Activated CD4-positive, alpha-beta T cell treated with anti-CD3 and anti-CD28 coated beads, Interleukin-2, amount 10 ng/mL, durations not matched to agents 7 days and 5 days (primary cell): ENCODE data around the gene HSPB1. TPM values are rescaled to one million over a fixed set of nuclear protein-coding genes. Genes with fewer than 3 reads are reported as not detected.
A peak's percentile ranks its signal among the peaks of the same experiment; 100 is the strongest.
"Not testable (repeated sequence)": the region's sequence is repeated elsewhere in the genome, so short reads cannot be mapped to it uniquely, and the experiment has no call there.

Experiments
- CTCF ChIA-PET: fragments of 350-600 bp; sonication (Branson Sonifier 250); formaldehyde crosslinking; loops from one replicate; lab custom pipeline; 2021; ENCODE audit warnings: antibody characterized with exemption; lab: Charles Lee
- POLR2A ChIA-PET: fragments of 350-600 bp; sonication (Branson Sonifier 250); formaldehyde crosslinking; loops from one replicate; lab custom pipeline; 2021; ENCODE audit warnings: antibody characterized with exemption; lab: Charles Lee
- DNase-seq: peaks from one replicate; pipeline ENCODE4 v3.0.0-alpha.2; 2020
- H3K27ac Mint-ChIP-seq: one replicate; pipeline ENCODE4 v1.8.0; 2021; ENCODE audit warnings: mild to moderate bottlenecking, moderate library complexity, mixed read lengths
- H3K27me3 Mint-ChIP-seq: one replicate; pipeline ENCODE4 v1.8.0; 2021; ENCODE audit warnings: mixed read lengths
- H3K36me3 Mint-ChIP-seq: one replicate; pipeline ENCODE4 v1.8.0; 2021; ENCODE audit warnings: low read depth, mixed read lengths
- H3K4me1 Mint-ChIP-seq: one replicate; pipeline ENCODE4 v1.8.0; 2021; ENCODE audit warnings: mixed read lengths
- H3K4me3 Mint-ChIP-seq: one replicate; pipeline ENCODE4 v1.8.0; 2021; ENCODE audit warnings: mild to moderate bottlenecking, moderate library complexity, mixed read lengths
- H3K9me3 Mint-ChIP-seq: one replicate; pipeline ENCODE4 v1.8.0; 2021; ENCODE audit warnings: mixed read lengths
- total RNA-seq, 2 experiments: library from RNA; stranded (reverse); gene quantifications; one replicate each; pipeline ENCODE4 v1.2.3, GENCODE V29; 2021

The HSPB1 gene
- total RNA-seq, 2 experiments from 2014 or later = 27.0 to 28.1 TPM

GRCh38 chr7:76300166-76300731 is 2.2 kb upstream of the HSPB1 start:
- no peak for DNase-seq
- Mint-ChIP-seq H3K27me3 (peaks cover 17% of the 10 kb centered on the region), H3K4me3 (no peak overlapping the region), H3K4me1 (peaks cover 19% of the 10 kb centered on the region), H3K36me3 (peaks cover 2% of the 10 kb centered on the region), H3K9me3 (no peaks in the 10 kb centered on the region), H3K27ac (no peak overlapping the region)
- ChIA-PET CTCF (interaction anchor here (0.6 to 0.8 kb wide), 2 partner anchors 8 to 11 kb away, joined by 3 to 4 read pairs; no protein-coding TSS in a partner anchor), POLR2A (no interaction called here)

GRCh38 chr7:76301000-76301399 is 1.5 kb upstream of the HSPB1 start:
- Mint-ChIP-seq H3K9me3 (no peaks in the 10 kb centered on the region), H3K4me3 (no peak overlapping the region), H3K27me3 (peaks cover 17% of the 10 kb centered on the region), H3K27ac (no peak overlapping the region), H3K36me3 (peaks cover 2% of the 10 kb centered on the region), H3K4me1 (peaks cover 19% of the 10 kb centered on the region)
- no peak for DNase-seq
- POLR2A ChIA-PET = no interaction called here
- CTCF ChIA-PET = interaction anchor here (0.6 kb wide), 1 partner anchor 9 kb away, joined by 3 read pairs; no protein-coding TSS in a partner anchor

GRCh38 chr7:76303202-76304147 is 1.0 kb downstream of the HSPB1 start:
- no peaks in the 10 kb centered on the region for H3K9me3 Mint-ChIP-seq
- peaks cover 2% of the 10 kb centered on the region for H3K36me3 Mint-ChIP-seq
- peak overlapping the region; percentile 84 for H3K4me3 Mint-ChIP-seq
- peak overlapping the region; percentile 85 for H3K27ac Mint-ChIP-seq
- H3K4me1 Mint-ChIP-seq = peaks cover 19% of the 10 kb centered on the region
- H3K27me3 Mint-ChIP-seq = peaks cover 17% of the 10 kb centered on the region
- DNase-seq = peak; percentile 69
- ChIA-PET CTCF (interaction anchor here (1.1 to 6.1 kb wide), 3 partner anchors 10 to 14 kb away, joined by 6 to 53 read pairs (median 17); no protein-coding TSS in a partner anchor), POLR2A (no interaction called here)

GRCh38 chr7:76304888-76305375 is 2.5 kb downstream of the HSPB1 start:
- no peak for DNase-seq
- Mint-ChIP-seq H3K9me3 (no peaks in the 10 kb centered on the region), H3K27me3 (peaks cover 18% of the 10 kb centered on the region), H3K36me3 (peaks cover 2% of the 10 kb centered on the region), H3K4me1 (peaks cover 19% of the 10 kb centered on the region), H3K27ac (no peak overlapping the region), H3K4me3 (peak overlapping the region; percentile 84)
- ChIA-PET CTCF (interaction anchor here (0.5 to 6.1 kb wide), 6 partner anchors 8 to 154 kb away, joined by 3 to 53 read pairs (median 4); no protein-coding TSS in a partner anchor), POLR2A (no interaction called here)

GRCh38 chr7:76308874-76309273 is 6.4 kb downstream of the HSPB1 start:
- CTCF ChIA-PET = interaction anchor here (0.6 to 10.8 kb wide), 8 partner anchors 11 to 132 kb away, joined by 3 to 102 read pairs (median 4); no protein-coding TSS in a partner anchor
- POLR2A ChIA-PET, H3K27ac Mint-ChIP-seq: not testable (repeated sequence)

DNA sequence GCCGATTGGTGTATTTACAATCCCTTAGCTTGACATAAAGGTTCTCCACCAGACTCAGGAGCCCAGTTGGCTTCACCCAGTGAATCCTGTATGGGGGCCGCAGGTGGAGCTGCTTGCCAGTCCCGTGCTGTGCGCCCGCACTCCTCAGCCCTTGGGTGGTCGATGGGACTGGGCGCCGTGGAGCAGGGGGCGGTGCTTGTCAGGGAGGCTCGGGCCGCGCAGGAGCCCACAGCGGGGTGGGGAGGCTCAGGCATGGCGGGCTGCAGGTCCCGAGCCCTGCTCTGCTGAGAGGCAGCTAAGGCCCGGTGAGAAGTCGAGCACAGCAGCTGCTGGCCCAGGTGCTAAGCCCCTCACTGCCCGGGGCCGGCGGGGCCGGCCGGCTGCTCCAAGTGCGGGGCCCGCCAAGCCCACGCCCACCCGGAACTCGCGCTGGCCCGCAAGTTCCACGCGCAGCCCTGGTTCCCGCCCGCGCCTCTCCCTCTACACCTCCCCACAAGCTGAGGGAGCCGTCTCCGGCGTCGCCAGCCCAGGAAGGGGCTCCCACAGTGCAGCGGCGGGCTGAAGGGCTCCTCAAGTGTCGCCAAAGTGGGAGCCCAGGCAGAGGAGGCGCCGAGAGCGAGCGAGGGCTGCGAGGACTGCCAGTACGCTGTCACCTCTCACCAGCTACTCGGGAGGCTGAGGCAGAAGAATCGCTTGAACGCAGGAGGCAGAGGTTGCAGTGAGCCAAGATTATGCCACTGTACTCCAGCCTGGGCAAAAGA is 7.0 kb downstream of the HSPB1 start:
- DNase-seq, POLR2A ChIA-PET, H3K9me3 Mint-ChIP-seq, H3K4me1 Mint-ChIP-seq, H3K27me3 Mint-ChIP-seq, H3K4me3 Mint-ChIP-seq, H3K36me3 Mint-ChIP-seq, H3K27ac Mint-ChIP-seq: not testable (repeated sequence)
- CTCF ChIA-PET = interaction anchor here (0.6 to 10.8 kb wide), 10 partner anchors 10 to 139 kb away, joined by 3 to 102 read pairs (median 3); no protein-coding TSS in a partner anchor

More at GRCh38 chr7:76308874-76309273, 6.4 kb downstream of the HSPB1 start:
- H3K9me3 Mint-ChIP-seq, DNase-seq, H3K36me3 Mint-ChIP-seq, H3K4me1 Mint-ChIP-seq, H3K4me3 Mint-ChIP-seq, H3K27me3 Mint-ChIP-seq: not testable (repeated sequence)

DNA sequence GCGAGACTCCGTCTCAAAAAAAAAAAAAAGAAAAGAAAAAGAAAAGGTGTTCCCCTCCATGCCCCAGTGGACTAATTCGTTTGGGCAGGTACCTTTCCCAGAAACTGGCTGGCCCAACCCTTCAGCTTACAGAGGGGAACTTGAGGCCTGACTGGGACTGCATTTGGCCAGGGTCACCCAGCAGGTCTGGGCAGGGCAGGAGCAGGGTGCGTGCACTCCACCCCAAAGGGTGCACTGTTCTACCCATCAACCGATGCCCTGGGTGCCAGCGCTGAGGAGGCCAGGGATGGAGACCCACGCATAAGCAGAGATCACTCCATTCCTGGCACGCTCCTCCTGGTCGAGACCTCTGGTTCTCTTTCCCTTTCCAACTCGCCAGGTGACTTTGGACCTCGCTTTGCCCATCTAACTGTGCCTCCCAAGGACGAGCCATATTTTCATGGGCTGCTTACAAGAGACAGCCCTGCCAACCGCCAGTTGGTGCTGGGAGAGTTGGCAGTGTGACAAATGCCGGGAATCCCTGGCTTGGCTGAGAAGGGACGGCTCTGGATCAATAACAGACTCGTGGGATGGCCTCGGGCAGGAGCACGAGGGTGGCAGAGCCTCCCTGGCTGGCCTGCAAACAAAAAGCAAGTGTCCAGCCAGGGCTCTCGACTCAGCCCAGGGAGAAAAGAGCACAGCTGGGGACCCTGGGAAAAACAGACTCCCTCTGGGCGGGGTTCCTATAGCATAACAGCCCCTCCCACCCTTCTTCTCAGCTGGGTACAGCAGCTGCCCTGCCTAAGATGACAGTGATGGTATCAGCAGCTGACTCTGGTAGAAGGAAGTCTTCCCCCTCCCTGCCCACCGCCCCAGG is 7.9 kb downstream of the HSPB1 start:
- POLR2A ChIA-PET = no interaction called here
- Mint-ChIP-seq H3K9me3 (no peaks in the 10 kb centered on the region), H3K4me3 (no peak overlapping the region), H3K36me3 (no peaks in the 10 kb centered on the region), H3K4me1 (peaks cover 8% of the 10 kb centered on the region), H3K27ac (no peak overlapping the region), H3K27me3 (peaks cover 2% of the 10 kb centered on the region)
- no peak for DNase-seq
- CTCF ChIA-PET = interaction anchor here (0.7 to 10.8 kb wide), 6 partner anchors 6 to 140 kb away, joined by 3 to 102 read pairs (median 4); partner anchors contain the start of gene HSPB1

- H3K27ac Mint-ChIP-seq, H3K36me3 Mint-ChIP-seq, DNase-seq, H3K9me3 Mint-ChIP-seq, H3K4me1 Mint-ChIP-seq, H3K27me3 Mint-ChIP-seq, POLR2A ChIA-PET, H3K4me3 Mint-ChIP-seq: not testable (repeated sequence)
- CTCF ChIA-PET = interaction anchor here (0.6 to 10.8 kb wide), 8 partner anchors 8 to 145 kb away, joined by 3 to 102 read pairs (median 9); partner anchors contain the start of genes HSPB1 and SRRM3
Measured at GRCh38 chr7:76311838-76312237, 9.4 kb downstream of the HSPB1 start.

DNA sequence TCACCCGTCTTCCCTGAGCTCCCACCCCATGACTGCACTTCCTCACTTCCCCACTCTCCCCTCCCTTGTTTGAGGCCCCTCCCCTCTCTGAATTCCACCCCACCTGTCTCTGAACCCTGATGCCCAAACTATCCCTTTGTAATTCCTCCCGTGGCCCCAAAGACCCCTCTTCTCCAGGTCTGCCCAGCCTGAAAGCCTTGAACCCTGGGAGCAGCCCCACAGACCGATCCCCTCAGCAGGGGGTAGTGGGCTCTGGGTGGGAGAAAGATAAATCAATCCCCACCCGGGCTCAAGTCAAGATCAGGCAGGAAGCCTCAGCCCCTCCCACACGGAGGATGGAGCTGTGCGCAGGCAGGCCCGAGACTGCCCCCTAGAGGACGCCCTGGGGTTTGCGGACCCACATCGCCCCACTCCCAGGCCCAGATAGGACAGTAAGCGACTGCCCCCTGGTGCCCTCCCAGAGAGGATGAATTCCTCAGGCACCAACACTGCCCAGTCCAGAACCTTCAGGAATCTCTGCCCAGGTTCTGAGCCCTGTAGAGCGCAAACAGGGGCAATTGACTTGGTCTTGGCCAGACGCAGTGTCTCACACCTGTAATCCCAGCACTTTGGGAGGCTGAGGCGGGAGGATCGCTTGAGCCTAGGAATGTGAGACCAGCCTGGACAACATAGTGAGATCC is 11.7 kb downstream of the HSPB1 start:
- no peaks in the 10 kb centered on the region for H3K27me3 Mint-ChIP-seq
- DNase-seq = peak; percentile 96
- POLR2A ChIA-PET = no interaction called here
- H3K4me1 Mint-ChIP-seq = peaks cover 25% of the 10 kb centered on the region
- H3K9me3 Mint-ChIP-seq = no peaks in the 10 kb centered on the region
- CTCF ChIA-PET = interaction anchor here (0.5 to 10.8 kb wide), 39 partner anchors 9 to 1216 kb away, joined by 3 to 102 read pairs (median 5); partner anchors contain the start of genes HSPB1 and SRRM3
- H3K4me3 Mint-ChIP-seq = no peak overlapping the region
- H3K27ac Mint-ChIP-seq = peak overlapping the region; percentile 76
- H3K36me3 Mint-ChIP-seq = peaks cover 5% of the 10 kb centered on the region

DNA sequence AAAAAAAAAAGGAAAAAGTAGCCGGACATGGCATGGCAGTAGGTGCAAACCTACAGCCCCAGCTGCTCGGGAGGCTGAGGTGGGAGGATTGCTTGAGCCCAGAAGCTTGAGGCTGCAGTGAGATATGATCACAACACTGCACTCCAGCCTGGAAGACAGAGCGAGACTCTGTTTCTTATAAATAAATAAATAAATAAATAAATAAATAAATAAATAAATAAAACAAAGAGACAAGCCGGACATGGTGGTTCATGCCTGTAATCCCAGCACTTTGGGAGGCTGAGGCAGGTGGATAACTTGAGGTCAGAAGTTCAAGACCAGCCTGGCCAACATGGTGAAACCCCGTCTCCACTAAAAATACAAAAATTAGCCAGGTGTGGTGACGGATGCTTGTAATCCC is 12.3 kb downstream of the HSPB1 start:
- H3K4me3 Mint-ChIP-seq, H3K36me3 Mint-ChIP-seq, H3K9me3 Mint-ChIP-seq, DNase-seq, H3K27me3 Mint-ChIP-seq, POLR2A ChIA-PET, H3K27ac Mint-ChIP-seq: not testable (repeated sequence)
- CTCF ChIA-PET = interaction anchor here (0.6 to 10.8 kb wide), 25 partner anchors 10 to 1216 kb away, joined by 3 to 102 read pairs (median 6); partner anchors contain the start of genes HSPB1 and SRRM3
- H3K4me1 Mint-ChIP-seq = peaks cover 29% of the 10 kb centered on the region

- ChIA-PET POLR2A (no interaction called here), CTCF (interaction anchor here (1.0 to 10.8 kb wide), 4 partner anchors 11 to 264 kb away, joined by 4 to 102 read pairs (median 38); partner anchors contain the start of gene HSPB1)
- H3K4me3 Mint-ChIP-seq = no peak overlapping the region
- no peak for DNase-seq
- no peaks in the 10 kb centered on the region for H3K9me3 Mint-ChIP-seq
- peaks cover 8% of the 10 kb centered on the region for H3K36me3 Mint-ChIP-seq
- H3K4me1 Mint-ChIP-seq = peaks cover 33% of the 10 kb centered on the region
- H3K27ac Mint-ChIP-seq = no peak overlapping the region
- no peaks in the 10 kb centered on the region for H3K27me3 Mint-ChIP-seq
Measured at GRCh38 chr7:76315364-76315763, 12.9 kb downstream of the HSPB1 start.
